ENCODE data around the gene PPP1R3G.

PPP1R3G gene

DNA sequence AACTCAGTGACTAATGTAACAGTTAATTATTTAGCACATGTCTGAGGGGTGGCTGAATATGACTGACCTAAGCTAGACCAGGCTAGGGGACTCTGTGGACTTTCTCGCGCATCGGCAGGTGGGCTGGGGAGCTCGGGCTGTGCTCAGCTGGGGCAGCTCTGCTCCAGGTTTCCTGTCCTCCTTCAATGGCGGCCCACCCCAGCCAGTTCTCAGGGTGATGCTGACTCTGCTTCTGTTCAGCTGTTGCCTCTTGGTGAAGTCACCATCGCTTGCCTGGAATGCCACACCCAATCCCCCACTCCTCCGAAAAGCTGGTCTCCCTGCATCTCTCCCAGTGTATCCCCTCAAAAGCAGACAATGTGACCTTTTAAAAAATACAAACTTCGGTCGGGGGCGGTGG is 20.0 kb downstream of the PPP1R3G start:
- TF ChIP-seq, protein P1, sequence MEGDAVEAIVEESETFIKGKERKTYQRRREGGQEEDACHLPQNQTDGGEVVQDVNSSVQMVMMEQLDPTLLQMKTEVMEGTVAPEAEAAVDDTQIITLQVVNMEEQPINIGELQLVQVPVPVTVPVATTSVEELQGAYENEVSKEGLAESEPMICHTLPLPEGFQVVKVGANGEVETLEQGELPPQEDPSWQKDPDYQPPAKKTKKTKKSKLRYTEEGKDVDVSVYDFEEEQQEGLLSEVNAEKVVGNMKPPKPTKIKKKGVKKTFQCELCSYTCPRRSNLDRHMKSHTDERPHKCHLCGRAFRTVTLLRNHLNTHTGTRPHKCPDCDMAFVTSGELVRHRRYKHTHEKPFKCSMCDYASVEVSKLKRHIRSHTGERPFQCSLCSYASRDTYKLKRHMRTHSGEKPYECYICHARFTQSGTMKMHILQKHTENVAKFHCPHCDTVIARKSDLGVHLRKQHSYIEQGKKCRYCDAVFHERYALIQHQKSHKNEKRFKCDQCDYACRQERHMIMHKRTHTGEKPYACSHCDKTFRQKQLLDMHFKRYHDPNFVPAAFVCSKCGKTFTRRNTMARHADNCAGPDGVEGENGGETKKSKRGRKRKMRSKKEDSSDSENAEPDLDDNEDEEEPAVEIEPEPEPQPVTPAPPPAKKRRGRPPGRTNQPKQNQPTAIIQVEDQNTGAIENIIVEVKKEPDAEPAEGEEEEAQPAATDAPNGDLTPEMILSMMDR (IDR thresholded peaks at IDR 0.05; ENCODE audit: low read depth, low read length): no peak
- no peak for DNase-seq
- Histone ChIP-seq H3K36me3 (no peaks in the 10 kb centered on the region; the same call in none of the 2 replicates), H3K4me3 (ENCODE audit: low read depth, low read length) (no peak overlapping the region), H3K4me1 (no peaks in the 10 kb centered on the region), H3K27me3 (no peaks in the 10 kb centered on the region), H3K9me3 (no peaks in the 10 kb centered on the region)

DNA sequence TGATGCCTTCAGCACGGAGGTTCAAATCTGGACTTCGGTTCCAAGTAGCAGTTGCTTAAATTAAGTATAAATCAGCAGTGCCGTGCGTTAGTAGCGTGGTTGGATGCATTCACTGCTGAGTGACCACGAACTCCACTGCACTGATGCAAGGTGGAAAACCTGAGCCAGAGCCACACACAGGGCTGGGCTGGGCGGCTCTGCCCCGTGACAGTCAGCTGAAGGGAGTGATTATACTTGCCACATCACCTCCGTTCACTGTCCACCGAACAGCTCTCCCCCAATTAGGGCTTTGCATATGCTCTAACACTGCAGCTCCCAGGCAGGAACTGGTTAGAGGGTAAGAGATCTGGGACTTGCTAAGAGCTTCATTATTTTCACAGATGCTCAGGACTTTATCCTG is 22.2 kb downstream of the PPP1R3G start:
- Histone ChIP-seq H3K9me3 (no peaks in the 10 kb centered on the region), H3K27me3 (no peaks in the 10 kb centered on the region), H3K4me1 (no peaks in the 10 kb centered on the region), H3K36me3 (no peaks in the 10 kb centered on the region; the same call in none of the 2 replicates), H3K4me3 (ENCODE audit: low read depth, low read length) (no peak overlapping the region)
- TF ChIP-seq, protein P1 (IDR thresholded peaks at IDR 0.05; ENCODE audit: low read depth, low read length): no peak
- DNase-seq: no peak

DNA sequence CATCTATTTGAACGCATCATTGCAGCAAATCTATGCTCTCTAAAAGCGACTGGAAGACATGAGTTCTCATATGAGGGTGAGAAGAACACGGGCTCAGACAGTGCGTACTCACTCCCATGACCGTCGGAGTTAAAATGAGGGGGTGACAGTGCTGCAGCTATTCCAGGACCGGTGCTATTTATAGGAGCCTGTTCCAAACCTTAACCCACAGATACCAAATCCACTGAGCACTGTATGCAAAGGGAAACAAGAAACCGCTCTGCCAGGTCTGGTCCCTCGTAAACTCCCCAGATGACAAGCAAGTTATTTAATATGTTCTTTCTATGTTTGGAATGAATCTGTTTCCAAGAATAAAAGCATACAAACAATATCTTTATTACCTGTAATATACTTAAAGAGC is 22.9 kb downstream of the PPP1R3G start:
- H3K4me1 ChIP-seq: no peaks in the 10 kb centered on the region
- H3K4me3 ChIP-seq (ENCODE audit: low read depth, low read length): no peak overlapping the region
- no peaks in the 10 kb centered on the region for H3K27me3 ChIP-seq
- H3K36me3 ChIP-seq: no peaks in the 10 kb centered on the region; the same call in none of the 2 replicates
- no peaks in the 10 kb centered on the region for H3K9me3 ChIP-seq
- TF ChIP-seq, protein P1 (IDR thresholded peaks at IDR 0.05; ENCODE audit: low read depth, low read length): no peak
- no peak for DNase-seq

DNA sequence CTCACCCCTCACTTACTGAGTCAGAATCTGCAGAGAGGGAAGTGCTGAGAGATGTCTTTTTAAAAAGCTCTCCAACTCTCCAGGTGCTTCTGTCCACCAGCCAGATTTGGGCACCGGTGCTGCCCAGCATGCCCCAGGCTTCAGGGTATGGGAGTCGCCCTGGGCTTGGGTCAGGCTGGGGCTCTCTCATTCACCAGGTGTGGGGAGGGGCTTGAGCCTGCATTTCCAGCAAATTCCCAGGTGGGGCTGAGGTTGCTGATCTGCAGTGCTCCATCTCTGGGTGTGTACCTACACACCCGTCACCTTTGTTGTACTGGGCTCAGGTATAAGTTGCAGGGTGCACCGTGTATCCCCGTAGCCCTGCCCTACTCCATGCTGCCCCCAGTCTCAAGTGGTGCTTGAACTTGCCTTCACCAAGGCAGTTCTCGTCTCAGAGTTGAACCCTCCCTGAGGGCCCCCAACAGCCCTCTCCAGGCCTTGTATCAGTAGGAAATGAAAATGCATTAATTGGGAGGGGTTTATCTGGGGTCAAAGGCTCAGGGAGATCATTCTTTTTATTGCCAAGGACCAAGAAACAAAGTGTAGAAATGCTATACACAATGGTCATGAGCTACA is 23.5 kb downstream of the PPP1R3G start:
- H3K27me3 ChIP-seq: no peaks in the 10 kb centered on the region
- no peaks in the 10 kb centered on the region for H3K4me1 ChIP-seq
- TF ChIP-seq, protein P1 (IDR thresholded peaks at IDR 0.05; ENCODE audit: low read depth, low read length): no peak
- no peak for DNase-seq
- H3K36me3 ChIP-seq: no peaks in the 10 kb centered on the region; the same call in none of the 2 replicates
- no peak overlapping the region for H3K4me3 ChIP-seq (ENCODE audit: low read depth, low read length)
- no peaks in the 10 kb centered on the region for H3K9me3 ChIP-seq

DNA sequence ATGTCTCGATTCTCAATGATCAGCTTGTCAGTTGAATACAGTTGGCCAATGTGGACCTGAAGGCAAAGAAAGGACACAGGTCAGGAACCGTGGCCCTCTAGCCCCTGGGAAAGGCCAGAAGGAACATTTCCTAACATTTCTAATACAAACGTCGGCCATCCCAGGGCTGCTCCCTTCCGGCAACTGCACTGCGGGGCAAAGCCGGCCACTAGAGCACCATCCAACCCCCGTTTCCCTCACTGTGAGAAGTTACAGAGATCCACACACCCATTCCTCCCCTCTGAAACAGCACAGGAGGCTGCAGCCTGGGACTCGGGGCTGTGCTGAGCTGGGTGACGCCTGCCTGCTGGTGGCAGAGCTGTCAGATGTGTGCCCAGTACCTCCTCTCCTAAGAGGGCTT is 24.3 kb downstream of the PPP1R3G start:
- Histone ChIP-seq H3K36me3 (no peaks in the 10 kb centered on the region; the same call in none of the 2 replicates), H3K4me1 (no peaks in the 10 kb centered on the region), H3K4me3 (ENCODE audit: low read depth, low read length) (no peak overlapping the region), H3K27me3 (no peaks in the 10 kb centered on the region), H3K9me3 (no peaks in the 10 kb centered on the region)
- DNase-seq: no peak
- TF ChIP-seq, protein P1 (IDR thresholded peaks at IDR 0.05; ENCODE audit: low read depth, low read length): no peak

DNA sequence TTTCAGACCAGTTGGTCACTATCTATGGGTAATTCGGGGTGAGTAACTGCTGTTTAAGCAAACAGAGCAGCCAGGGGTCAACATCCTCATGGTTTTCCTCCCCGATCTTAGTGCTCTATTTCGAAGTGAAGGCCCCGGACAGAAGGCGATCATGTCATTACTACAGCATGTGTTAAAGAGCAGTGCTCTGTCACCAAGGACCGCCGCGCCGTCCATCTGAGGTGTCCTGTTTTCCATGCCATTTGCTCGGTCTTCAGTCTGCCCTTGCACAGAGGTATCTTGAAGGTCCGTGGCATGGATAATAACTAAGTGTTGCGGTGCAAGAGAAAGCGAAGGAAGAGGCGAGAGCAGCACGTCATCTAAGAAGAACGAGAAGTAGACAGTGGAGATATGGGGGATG is 25.1 kb downstream of the PPP1R3G start:
- no peak for DNase-seq
- TF ChIP-seq, protein P1 (IDR thresholded peaks at IDR 0.05; ENCODE audit: low read depth, low read length): no peak
- Histone ChIP-seq H3K4me1 (no peaks in the 10 kb centered on the region), H3K9me3 (no peaks in the 10 kb centered on the region), H3K4me3 (ENCODE audit: low read depth, low read length) (no peak overlapping the region), H3K27me3 (no peaks in the 10 kb centered on the region), H3K36me3 (no peaks in the 10 kb centered on the region; the same call in none of the 2 replicates)

Data from BE2C (cell line).